Measurements from ENCODE around the gene RABEPK.

The RABEPK gene

DNA sequence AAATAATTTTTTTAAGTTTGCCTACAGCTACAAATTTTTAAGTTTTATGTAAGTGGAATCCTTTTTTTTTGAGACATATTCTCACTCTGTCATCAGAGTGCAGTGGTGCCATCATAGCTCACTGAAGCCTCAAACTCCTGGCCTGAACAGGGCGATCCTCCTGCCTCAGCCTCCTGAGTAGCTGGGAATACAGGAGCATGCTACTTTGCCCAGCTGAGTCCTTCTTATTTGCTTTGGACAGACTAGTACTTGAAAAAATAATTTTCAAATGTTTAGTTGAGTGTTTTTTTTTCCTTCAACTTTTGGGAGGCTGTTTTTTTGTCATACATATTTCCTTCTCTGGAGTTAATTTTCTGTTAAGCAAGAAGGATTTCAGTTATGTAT lies 68.7 kb downstream of the RABEPK start:
- H3K27ac ChIP-seq (ENCODE audit: insufficient read depth in 1 of 2, low read depth in 1 of 2, low read length in 2 of 2, poor library complexity in 1 of 2, severe bottlenecking in 2 of 2), result no peak overlapping the region
- H3K27me3 ChIP-seq (replicated peaks in 2 of 5; ENCODE audit: control insufficient read depth in 4 of 5, insufficient read depth in 5 of 5, low read length in 4 of 5), result no peaks in the 10 kb centered on the region
- ChIA-PET POLR2A (no interaction called here), CTCF (interaction anchor here (0.5 to 1.4 kb wide), 2 partner anchors 15 to 98 kb away, joined by 3 read pairs; no protein-coding TSS in a partner anchor)
- 100% methylated on average over 1 of the region's 1 CpG for WGBS (ENCODE audit: insufficient coverage)
- no peak overlapping the region for H3K4me3 ChIP-seq (ENCODE audit: control insufficient read depth in 1 of 7, extremely low read depth in 1 of 7, insufficient read depth in 4 of 7, low read depth in 2 of 7, low read length in 6 of 7)
- peaks cover 3 to 9% (median 4%) of the 10 kb centered on the region in 4 experiments for H3K36me3 ChIP-seq (ENCODE audit: control insufficient read depth in 4 of 4, insufficient read depth in 4 of 4, low read length in 3 of 4)
- no peak for DNase-seq
- peaks cover 0 to 13% (median 8%) of the 10 kb centered on the region in 4 experiments for H3K4me1 ChIP-seq (ENCODE audit: control extremely low read depth in 1 of 4, control insufficient read depth in 4 of 4, insufficient read depth in 4 of 4, low read length in 3 of 4)
- H3K9me3 ChIP-seq (ENCODE audit: control extremely low read depth in 1 of 5, control insufficient read depth in 4 of 5, insufficient read depth in 2 of 5, low read depth in 1 of 5, low read length in 4 of 5), result no peaks in the 10 kb centered on the region

DNA sequence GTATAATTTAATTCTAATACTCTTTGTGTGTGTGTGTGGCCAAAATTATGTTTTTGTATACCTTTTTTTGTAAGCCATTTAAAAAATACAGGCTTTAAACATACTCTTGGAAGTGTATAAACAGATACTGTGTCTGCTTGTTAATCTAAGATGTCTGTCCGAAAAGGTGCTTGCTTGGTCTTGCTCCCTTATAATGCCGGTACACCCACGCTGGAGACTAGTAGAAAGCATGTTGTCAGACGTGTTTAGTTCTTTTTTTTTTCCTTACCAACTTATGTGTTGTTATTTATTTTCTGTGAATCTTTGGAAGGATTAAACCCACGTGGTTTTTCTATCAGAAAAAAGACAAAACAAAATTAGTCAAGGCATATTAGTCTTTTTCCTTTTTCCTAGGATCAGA lies 70.7 kb downstream of the RABEPK start:
- Histone ChIP-seq H3K27ac (ENCODE audit: insufficient read depth in 1 of 2, low read depth in 1 of 2, low read length in 2 of 2, poor library complexity in 1 of 2, severe bottlenecking in 2 of 2) (no peak overlapping the region), H3K36me3 (ENCODE audit: control insufficient read depth in 4 of 4, insufficient read depth in 4 of 4, low read length in 3 of 4) (peaks cover 3 to 6% (median 5%) of the 10 kb centered on the region in 4 experiments), H3K4me1 (ENCODE audit: control extremely low read depth in 1 of 4, control insufficient read depth in 4 of 4, insufficient read depth in 4 of 4, low read length in 3 of 4) (peaks cover 0 to 12% (median 5%) of the 10 kb centered on the region in 4 experiments), H3K27me3 (replicated peaks in 2 of 5; ENCODE audit: control insufficient read depth in 4 of 5, insufficient read depth in 5 of 5, low read length in 4 of 5) (no peaks in the 10 kb centered on the region), H3K9me3 (ENCODE audit: control extremely low read depth in 1 of 5, control insufficient read depth in 4 of 5, insufficient read depth in 2 of 5, low read depth in 1 of 5, low read length in 4 of 5) (no peaks in the 10 kb centered on the region), H3K4me3 (ENCODE audit: control insufficient read depth in 1 of 7, extremely low read depth in 1 of 7, insufficient read depth in 4 of 7, low read depth in 2 of 7, low read length in 6 of 7) (no peak overlapping the region)
- ChIA-PET POLR2A (interaction anchor here (0.7 kb wide), 1 partner anchor 342 kb away, joined by 3 read pairs; no protein-coding TSS in a partner anchor), CTCF (no interaction called here)
- WGBS (ENCODE audit: insufficient coverage), result 100% methylated on average over 1 of the region's 5 CpGs
- no peak for DNase-seq

DNA sequence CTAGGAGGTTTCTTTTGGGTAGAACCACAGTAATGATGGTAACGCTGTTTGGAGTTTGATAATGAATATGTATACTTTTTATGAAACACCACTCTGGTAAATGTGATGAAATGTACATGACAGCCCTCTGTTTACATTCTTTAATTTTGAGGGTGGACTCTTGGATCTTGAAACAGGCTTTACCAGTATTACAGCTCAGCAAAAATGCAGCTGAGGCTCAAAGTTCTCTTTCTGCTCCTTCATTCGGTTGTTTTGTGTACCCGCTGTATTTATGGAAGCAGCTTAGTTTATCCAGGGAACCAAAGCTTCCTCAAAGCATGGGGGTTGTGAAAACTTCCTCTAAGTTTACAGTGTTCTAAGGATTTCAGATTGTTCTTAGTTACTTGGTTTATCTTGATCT lies 72.4 kb downstream of the RABEPK start:
- ChIA-PET POLR2A (interaction anchor here (0.9 kb wide), 1 partner anchor 31 kb away, joined by 3 read pairs; no protein-coding TSS in a partner anchor), CTCF (interaction anchor here (1.0 to 1.9 kb wide), 2 partner anchors 11 to 12 kb away, joined by 3 to 4 read pairs; partner anchors contain the start of gene GAPVD1)

DNA sequence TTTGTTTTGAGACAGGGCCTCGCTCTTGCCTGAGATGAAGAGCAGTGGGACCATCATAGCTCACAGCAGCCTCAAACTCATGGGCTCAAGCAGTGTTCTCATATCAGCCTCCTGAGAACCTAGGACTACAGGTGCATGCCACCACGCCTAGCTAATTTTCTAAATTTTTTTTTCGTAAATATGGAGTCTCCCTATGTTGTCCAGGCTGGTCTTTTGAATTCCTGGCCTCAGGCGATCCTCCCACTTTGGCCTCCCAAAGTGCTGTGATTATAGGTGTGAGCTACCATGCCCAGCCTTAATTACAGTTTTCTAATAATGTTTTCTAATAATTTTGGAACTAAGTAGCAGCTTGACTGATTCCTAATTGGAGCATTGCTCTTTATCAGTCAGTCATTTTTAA lies 76.4 kb downstream of the RABEPK start:
- peaks cover 0 to 12% (median 5%) of the 10 kb centered on the region in 4 experiments for H3K4me1 ChIP-seq (ENCODE audit: control extremely low read depth in 1 of 4, control insufficient read depth in 4 of 4, insufficient read depth in 4 of 4, low read length in 3 of 4)
- CTCF ChIA-PET, result interaction anchor here (0.7 to 1.5 kb wide), 5 partner anchors 13 to 85 kb away, joined by 3 read pairs; no protein-coding TSS in a partner anchor
- no peaks in the 10 kb centered on the region for H3K27me3 ChIP-seq (replicated peaks in 2 of 5; ENCODE audit: control insufficient read depth in 4 of 5, insufficient read depth in 5 of 5, low read length in 4 of 5)
- H3K4me3 ChIP-seq (ENCODE audit: control insufficient read depth in 1 of 7, extremely low read depth in 1 of 7, insufficient read depth in 4 of 7, low read depth in 2 of 7, low read length in 6 of 7), result no peak overlapping the region
- peaks cover 0 to 12% (median 2%) of the 10 kb centered on the region in 4 experiments for H3K36me3 ChIP-seq (ENCODE audit: control insufficient read depth in 4 of 4, insufficient read depth in 4 of 4, low read length in 3 of 4)
- DNase-seq, result no peak
- H3K27ac ChIP-seq (ENCODE audit: insufficient read depth in 1 of 2, low read depth in 1 of 2, low read length in 2 of 2, poor library complexity in 1 of 2, severe bottlenecking in 2 of 2), result no peak overlapping the region
- 100% methylated on average over 3 of the region's 4 CpGs for WGBS (ENCODE audit: insufficient coverage)
- H3K9me3 ChIP-seq (ENCODE audit: control extremely low read depth in 1 of 5, control insufficient read depth in 4 of 5, insufficient read depth in 2 of 5, low read depth in 1 of 5, low read length in 4 of 5), result no peaks in the 10 kb centered on the region
- POLR2A ChIA-PET, result no interaction called here

More for the DNA sequence above, 72.4 kb downstream of the RABEPK start:
- 8% methylated on average over 2 of the region's 3 CpGs for WGBS (ENCODE audit: insufficient coverage)
- no peaks in the 10 kb centered on the region for H3K27me3 ChIP-seq (replicated peaks in 2 of 5; ENCODE audit: control insufficient read depth in 4 of 5, insufficient read depth in 5 of 5, low read length in 4 of 5)
- peak overlapping the region in 1 of 2 experiments; percentile 22 for H3K27ac ChIP-seq (ENCODE audit: insufficient read depth in 1 of 2, low read depth in 1 of 2, low read length in 2 of 2, poor library complexity in 1 of 2, severe bottlenecking in 2 of 2)
- H3K9me3 ChIP-seq (ENCODE audit: control extremely low read depth in 1 of 5, control insufficient read depth in 4 of 5, insufficient read depth in 2 of 5, low read depth in 1 of 5, low read length in 4 of 5), result no peaks in the 10 kb centered on the region
- H3K4me1 ChIP-seq (ENCODE audit: control extremely low read depth in 1 of 4, control insufficient read depth in 4 of 4, insufficient read depth in 4 of 4, low read length in 3 of 4), result peaks cover 0 to 12% (median 5%) of the 10 kb centered on the region in 4 experiments
- peak overlapping the region in 1 of 7 experiments; percentile 13 for H3K4me3 ChIP-seq (ENCODE audit: control insufficient read depth in 1 of 7, extremely low read depth in 1 of 7, insufficient read depth in 4 of 7, low read depth in 2 of 7, low read length in 6 of 7)
- DNase-seq, result peak in 1 of 3 donors; percentile 17
- peaks cover 0 to 5% (median 2%) of the 10 kb centered on the region in 4 experiments for H3K36me3 ChIP-seq (ENCODE audit: control insufficient read depth in 4 of 4, insufficient read depth in 4 of 4, low read length in 3 of 4)

DNA sequence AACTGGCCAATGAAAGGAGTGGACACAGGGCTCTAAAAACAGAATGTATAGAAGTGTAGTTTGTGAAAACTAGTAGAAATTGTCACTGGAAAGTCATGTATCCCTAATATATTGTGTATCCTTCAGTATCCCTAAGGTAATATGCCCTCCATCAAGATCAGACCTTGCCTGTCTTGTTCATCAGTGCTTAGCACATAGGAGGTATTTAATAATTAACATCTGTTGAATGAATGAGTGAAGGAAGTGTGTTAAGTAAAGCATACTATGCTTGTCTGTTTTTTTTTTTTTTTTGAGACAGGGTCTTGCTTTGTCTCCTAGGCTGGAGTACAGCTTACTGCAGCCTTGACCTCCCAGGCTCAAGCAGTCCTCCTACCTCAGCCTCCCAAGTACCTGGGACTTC lies 77.1 kb downstream of the RABEPK start:
- no peaks in the 10 kb centered on the region for H3K27me3 ChIP-seq (replicated peaks in 2 of 5; ENCODE audit: control insufficient read depth in 4 of 5, insufficient read depth in 5 of 5, low read length in 4 of 5)
- H3K27ac ChIP-seq (ENCODE audit: insufficient read depth in 1 of 2, low read depth in 1 of 2, low read length in 2 of 2, poor library complexity in 1 of 2, severe bottlenecking in 2 of 2), result no peak overlapping the region
- H3K36me3 ChIP-seq (ENCODE audit: control insufficient read depth in 4 of 4, insufficient read depth in 4 of 4, low read length in 3 of 4), result peaks cover 0 to 9% (median 2%) of the 10 kb centered on the region in 4 experiments
- POLR2A ChIA-PET, result no interaction called here
- H3K4me1 ChIP-seq (ENCODE audit: control extremely low read depth in 1 of 4, control insufficient read depth in 4 of 4, insufficient read depth in 4 of 4, low read length in 3 of 4), result peaks cover 0 to 9% (median 4%) of the 10 kb centered on the region in 4 experiments
- CTCF ChIA-PET, result interaction anchor here (0.7 to 0.9 kb wide), 2 partner anchors 32 to 50 kb away, joined by 3 read pairs; no protein-coding TSS in a partner anchor
- H3K9me3 ChIP-seq (ENCODE audit: control extremely low read depth in 1 of 5, control insufficient read depth in 4 of 5, insufficient read depth in 2 of 5, low read depth in 1 of 5, low read length in 4 of 5), result no peaks in the 10 kb centered on the region
- no peak overlapping the region for H3K4me3 ChIP-seq (ENCODE audit: control insufficient read depth in 1 of 7, extremely low read depth in 1 of 7, insufficient read depth in 4 of 7, low read depth in 2 of 7, low read length in 6 of 7)
- no peak for DNase-seq

DNA sequence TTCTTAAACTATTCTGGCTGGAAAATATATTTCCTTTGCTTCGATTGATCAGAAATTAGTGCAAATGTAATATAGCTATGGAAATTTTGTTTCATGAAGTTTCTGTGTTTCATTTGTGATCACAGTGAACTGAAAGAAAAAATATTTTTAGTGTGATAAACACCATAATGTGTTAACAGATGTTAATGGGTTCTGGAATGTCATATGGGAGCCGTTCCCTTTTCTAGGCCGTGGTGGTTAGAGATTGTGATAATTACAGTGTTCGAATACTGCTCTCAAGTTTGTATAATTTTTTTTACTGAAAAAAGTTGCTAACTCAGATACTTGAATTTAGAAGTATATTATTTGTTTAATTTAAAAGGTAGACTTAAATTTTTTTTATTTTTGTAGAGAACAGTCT lies 80.6 kb downstream of the RABEPK start:
- CTCF ChIA-PET, result interaction anchor here (1.3 kb wide), 1 partner anchor 38 kb away, joined by 3 read pairs; no protein-coding TSS in a partner anchor

More for the DNA sequence above, 80.6 kb downstream of the RABEPK start:
- Histone ChIP-seq H3K9me3 (ENCODE audit: control extremely low read depth in 1 of 5, control insufficient read depth in 4 of 5, insufficient read depth in 2 of 5, low read depth in 1 of 5, low read length in 4 of 5) (no peaks in the 10 kb centered on the region), H3K4me3 (ENCODE audit: control insufficient read depth in 1 of 7, extremely low read depth in 1 of 7, insufficient read depth in 4 of 7, low read depth in 2 of 7, low read length in 6 of 7) (no peak overlapping the region), H3K4me1 (ENCODE audit: control extremely low read depth in 1 of 4, control insufficient read depth in 4 of 4, insufficient read depth in 4 of 4, low read length in 3 of 4) (peaks cover 0 to 3% (median 0%) of the 10 kb centered on the region in 4 experiments), H3K36me3 (ENCODE audit: control insufficient read depth in 4 of 4, insufficient read depth in 4 of 4, low read length in 3 of 4) (peaks cover 0 to 9% (median 0%) of the 10 kb centered on the region in 4 experiments), H3K27me3 (replicated peaks in 2 of 5; ENCODE audit: control insufficient read depth in 4 of 5, insufficient read depth in 5 of 5, low read length in 4 of 5) (no peaks in the 10 kb centered on the region), H3K27ac (ENCODE audit: insufficient read depth in 1 of 2, low read depth in 1 of 2, low read length in 2 of 2, poor library complexity in 1 of 2, severe bottlenecking in 2 of 2) (no peak overlapping the region)
- DNase-seq, result no peak
- 100% methylated on average over 1 of the region's 4 CpGs for WGBS (ENCODE audit: insufficient coverage)
- POLR2A ChIA-PET, result no interaction called here

Data from common myeloid progenitor, CD34-positive (primary cell).